Measurements from ENCODE around the gene PKM. TPM values are rescaled to one million over a fixed set of nuclear protein-coding genes. Genes with fewer than 3 reads are reported as not detected.

Gene PKM
- 3,236 to 3,629 TPM (median 3,548 TPM) in 5 replicates for total RNA-seq (2022; extraction: Qiagen RNA extraction)

GRCh38 chr15:72231066-72231832 is at the start of gene PKM:
Gene PKM (minus strand): TSS chr15:72231190. CDS start chr15:72219097, 12,093 bp downstream.

GRCh38 chr15:72272213-72272996 is 41.4 kb upstream of the PKM start, which contains the start of gene PARP6:
Gene PARP6 (minus strand): TSS chr15:72272554. CDS start chr15:72267477, 5,077 bp downstream.

GRCh38 chr15:72197460-72198355 is 33.3 kb downstream of the PKM start, which contains the start of gene GRAMD2A:
Gene GRAMD2A (minus strand): TSS chr15:72197787.

Other genes starting within 250 kb of the PKM start
- gene MYO9A, start 113.0 kb downstream of the PKM start, total RNA-seq (2022; extraction: Qiagen RNA extraction): 6.8 to 10.3 TPM (median 8.7 TPM) in 5 replicates
- 1.7 to 2.1 TPM (median 1.8 TPM) in 5 replicates for gene SENP8, start 112.8 kb downstream of the PKM start, total RNA-seq (2022; extraction: Qiagen RNA extraction)
- gene GRAMD2A, start 33.4 kb downstream of the PKM start, total RNA-seq (2022; extraction: Qiagen RNA extraction): 0.06 TPM in 1 of 5 replicates, not detected in the others
- gene PARP6, start 41.4 kb upstream of the PKM start, total RNA-seq (2022; extraction: Qiagen RNA extraction): 48.8 to 66.0 TPM (median 65.6 TPM) in 5 replicates
- 0.13 to 0.18 TPM (median 0.16 TPM) in 5 replicates for gene CELF6, start 89.0 kb upstream of the PKM start, total RNA-seq (2022; extraction: Qiagen RNA extraction)
- 137 to 163 TPM (median 156 TPM) in 5 replicates for gene HEXA, start 144.8 kb upstream of the PKM start, total RNA-seq (2022; extraction: Qiagen RNA extraction)
- gene TMEM202, start 167.1 kb upstream of the PKM start, total RNA-seq (2022; extraction: Qiagen RNA extraction): not detected in 5 replicates
- 49.4 to 79.7 TPM (median 74.9 TPM) in 5 replicates for gene ARIH1, start 243.1 kb upstream of the PKM start, total RNA-seq (2022; extraction: Qiagen RNA extraction)

All from A549 treated with CORT108297 at 1 μM for 4 hours (cell line).